HEK293T (cell line): ENCODE results near the gene SERPINA6.

ENCODE experiments used
- ARNT ChIP-seq: fragments of 450-650 bp; IDR thresholded peaks from 2 replicates; pipeline ENCODE4 v1.6.1; 2017; ENCODE audit warnings: mild to moderate bottlenecking
- BHLHE40 ChIP-seq: fragments of 450-650 bp; IDR thresholded peaks from 2 replicates; pipeline ENCODE4 v1.6.1; 2016; ENCODE audit warnings: mild to moderate bottlenecking, moderate library complexity, borderline replicate concordance
- CTBP1 ChIP-seq: fragments of 450-650 bp; IDR thresholded peaks from 2 replicates; pipeline ENCODE4 v1.6.1; 2016; ENCODE audit warnings: borderline replicate concordance
- FOXK2 ChIP-seq: fragments of 450-650 bp; IDR thresholded peaks from 2 replicates; pipeline ENCODE4 v1.6.1; 2016; ENCODE audit warnings: mild to moderate bottlenecking
- L3MBTL2 ChIP-seq: fragments of 450-650 bp; conservative IDR thresholded peaks from 2 replicates; pipeline ENCODE4 v1.6.1; 2016; ENCODE audit warnings: mild to moderate bottlenecking
- NFRKB ChIP-seq: fragments of 450-650 bp; IDR thresholded peaks from 2 replicates; pipeline ENCODE4 v1.6.1; 2016; ENCODE audit warnings: mild to moderate bottlenecking, moderate library complexity
- PKNOX1 ChIP-seq: fragments of 450-650 bp; IDR thresholded peaks from 2 replicates; pipeline ENCODE4 v1.6.1; 2016
- SP1 ChIP-seq: fragments of 450-650 bp; IDR thresholded peaks from 2 replicates; pipeline ENCODE4 v1.6.1; 2017
- SUZ12 ChIP-seq: fragments of 450-650 bp; IDR thresholded peaks from 2 replicates; pipeline ENCODE4 v1.6.1; 2016; ENCODE audit warnings: mild to moderate bottlenecking
- TARDBP ChIP-seq: fragments of 450-650 bp; IDR thresholded peaks from 2 replicates; pipeline ENCODE4 v1.6.1; 2016
- ZNF384 ChIP-seq: fragments of 450-650 bp; IDR thresholded peaks from 2 replicates; pipeline ENCODE4 v1.6.1; 2016

GRCh38 chr14:94341656-94342333 is 18.7 kb upstream of the SERPINA6 start:
- TF ChIP-seq PKNOX1 (no peak), CTBP1 (no peak), TARDBP (no peak), ARNT (no peak), FOXK2 (no peak), SUZ12 (no peak), L3MBTL2 (no peak), NFRKB (no peak), ZNF384 (no peak), BHLHE40 (no peak), SP1 (no peak)
